Right lobe of liver (tissue), 4 donors: ENCODE results near the gene MYL3.

Experiments
- POLR2A ChIP-seq: fragments of 450-650 bp; IDR thresholded peaks from one replicate; pipeline ENCODE4 v1.6.1; 2017; ENCODE audit warnings: antibody characterized with exemption, mild to moderate bottlenecking
- TF ChIP-seq, protein P1 (sequence below), 4 donors: fragments of 200-600 bp in 3 of 4; fragments of 450-650 bp in 1 of 4; IDR thresholded peaks; one replicate each; pipeline versions ENCODE4 v1.5.1 to v1.8.0; 2016 to 2022; ENCODE audit warnings: antibody characterized with exemption in 4 of 4, mild to moderate bottlenecking in 2 of 4
- donor health status: DM: no; HTN: no; CAD: no.
- donor health status: DM: no; HTN: no; CAD: no.
- donor health status: DM: no; HTN: yes; CAD: no.

DNA sequence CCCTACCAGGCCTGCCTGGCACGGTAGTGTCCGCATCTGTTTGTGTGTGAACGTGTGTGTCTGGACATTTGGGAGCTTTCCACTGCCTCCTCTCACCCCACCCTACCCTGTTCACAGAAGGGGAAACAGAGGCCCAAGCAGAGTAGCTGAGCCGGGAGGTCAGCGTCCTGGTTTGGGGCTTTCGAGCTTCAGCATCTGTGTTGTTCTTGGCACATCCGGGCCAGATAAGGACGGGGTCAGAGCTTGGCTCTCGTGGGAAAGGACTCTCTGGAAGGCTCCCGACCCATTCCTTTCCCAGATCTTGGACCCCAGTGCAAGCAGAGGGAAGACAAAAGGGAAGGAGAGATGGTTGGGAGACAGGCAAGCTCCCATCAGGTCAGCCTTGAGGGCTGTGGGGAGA, 8.0 kb upstream of the MYL3 start:
- TF ChIP-seq, protein P1, sequence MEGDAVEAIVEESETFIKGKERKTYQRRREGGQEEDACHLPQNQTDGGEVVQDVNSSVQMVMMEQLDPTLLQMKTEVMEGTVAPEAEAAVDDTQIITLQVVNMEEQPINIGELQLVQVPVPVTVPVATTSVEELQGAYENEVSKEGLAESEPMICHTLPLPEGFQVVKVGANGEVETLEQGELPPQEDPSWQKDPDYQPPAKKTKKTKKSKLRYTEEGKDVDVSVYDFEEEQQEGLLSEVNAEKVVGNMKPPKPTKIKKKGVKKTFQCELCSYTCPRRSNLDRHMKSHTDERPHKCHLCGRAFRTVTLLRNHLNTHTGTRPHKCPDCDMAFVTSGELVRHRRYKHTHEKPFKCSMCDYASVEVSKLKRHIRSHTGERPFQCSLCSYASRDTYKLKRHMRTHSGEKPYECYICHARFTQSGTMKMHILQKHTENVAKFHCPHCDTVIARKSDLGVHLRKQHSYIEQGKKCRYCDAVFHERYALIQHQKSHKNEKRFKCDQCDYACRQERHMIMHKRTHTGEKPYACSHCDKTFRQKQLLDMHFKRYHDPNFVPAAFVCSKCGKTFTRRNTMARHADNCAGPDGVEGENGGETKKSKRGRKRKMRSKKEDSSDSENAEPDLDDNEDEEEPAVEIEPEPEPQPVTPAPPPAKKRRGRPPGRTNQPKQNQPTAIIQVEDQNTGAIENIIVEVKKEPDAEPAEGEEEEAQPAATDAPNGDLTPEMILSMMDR (IDR thresholded peaks at IDR 0.05) = no peak
- TF ChIP-seq POLR2A = no peak
